ACHN (cell line): ENCODE measurements around the gene OTOS.

Experiments used
- DNase-seq: peaks from one replicate; pipeline ENCODE4 v3.0.0-alpha.2; 2015
- in situ Hi-C: cut with HindIII; loops from 2 replicates; pipeline ENCODE4 v1.10.0; 2017; ENCODE audit warnings: low sequenced_read_pairs, low pct_ligation_motif_present, low pct_unique_long_range_greater_than_20kb

OTOS gene

DNA sequence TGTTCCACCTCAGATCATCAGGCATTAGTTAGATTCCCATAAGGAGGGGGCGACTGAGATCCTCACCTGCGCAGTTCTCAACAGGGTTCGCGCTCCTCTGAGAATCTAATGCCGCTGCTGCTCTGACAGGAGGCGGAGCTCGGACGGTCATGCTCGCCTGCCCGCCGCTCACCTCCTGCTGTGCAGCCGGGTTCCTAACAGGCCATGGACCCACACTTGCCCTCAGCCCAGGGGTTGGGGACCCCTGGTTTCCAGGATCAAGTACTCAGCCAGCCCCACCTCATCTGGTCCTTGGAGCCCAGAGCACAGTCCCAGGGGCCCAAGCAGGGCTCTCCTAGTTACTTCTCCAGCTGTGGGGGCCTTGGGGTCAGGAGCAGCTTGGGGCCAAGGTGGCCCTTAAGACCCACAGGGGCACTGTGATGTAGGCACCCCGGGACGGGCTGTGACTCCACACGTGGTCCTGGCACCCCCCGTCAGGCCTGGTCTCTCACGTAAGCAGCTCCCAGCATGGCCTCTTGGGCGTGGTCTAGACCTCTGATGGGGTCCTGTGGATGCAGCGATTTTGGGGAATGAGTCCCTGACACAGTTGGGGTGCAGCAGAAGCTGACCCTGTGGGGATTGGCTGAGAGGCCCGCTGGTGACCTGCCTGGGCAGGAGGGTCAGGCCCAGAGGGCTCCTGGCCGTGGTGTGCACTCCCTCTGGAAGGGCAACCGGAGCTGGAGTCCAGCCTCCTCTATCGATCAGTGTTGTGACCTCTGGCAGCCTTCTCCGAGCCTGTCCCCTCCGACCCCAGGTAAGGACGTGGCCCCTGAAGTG, 28.3 kb upstream of the OTOS start:
- DNase-seq: no peak

DNA sequence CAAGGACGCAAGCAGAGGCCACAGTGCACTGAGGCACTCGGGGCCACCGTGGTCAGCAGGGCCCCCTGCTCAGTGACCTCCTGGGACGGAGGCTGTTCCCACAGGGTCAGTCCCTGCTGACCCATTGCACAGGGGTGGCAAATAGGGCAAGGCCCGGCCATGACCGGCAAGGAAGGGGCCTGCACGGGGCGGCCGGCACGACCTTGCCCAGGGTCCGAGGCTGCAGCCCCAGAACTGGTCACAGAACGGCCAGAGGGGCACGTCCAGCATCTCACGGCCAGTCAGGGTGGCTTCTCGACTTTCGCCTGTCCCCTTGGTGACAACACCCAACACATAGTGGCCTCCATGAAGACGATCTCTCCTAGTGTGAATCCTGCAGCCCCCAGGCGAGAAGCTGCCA, 27.6 kb upstream of the OTOS start:
- no peak for DNase-seq
- in situ Hi-C loops: no loop called here

More for the DNA sequence above, 28.3 kb upstream of the OTOS start:
- in situ Hi-C loops: no loop called here

DNA sequence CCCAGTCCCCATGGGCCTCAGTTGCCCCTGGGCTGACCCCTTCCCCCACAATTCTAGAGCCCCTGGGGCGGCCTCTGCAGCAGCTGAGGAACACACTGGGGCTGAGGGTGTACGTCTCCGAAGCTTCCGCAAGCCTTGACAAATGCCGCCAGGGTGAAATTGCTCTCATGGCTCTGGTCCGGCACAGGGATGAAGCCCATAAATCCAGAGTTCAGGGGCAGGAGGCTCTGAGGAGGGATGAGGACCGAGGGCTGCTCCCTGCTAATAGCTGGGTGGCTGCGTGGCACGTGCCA, 27.1 kb upstream of the OTOS start:
- no peak for DNase-seq
- in situ Hi-C loops: no loop called here

DNA sequence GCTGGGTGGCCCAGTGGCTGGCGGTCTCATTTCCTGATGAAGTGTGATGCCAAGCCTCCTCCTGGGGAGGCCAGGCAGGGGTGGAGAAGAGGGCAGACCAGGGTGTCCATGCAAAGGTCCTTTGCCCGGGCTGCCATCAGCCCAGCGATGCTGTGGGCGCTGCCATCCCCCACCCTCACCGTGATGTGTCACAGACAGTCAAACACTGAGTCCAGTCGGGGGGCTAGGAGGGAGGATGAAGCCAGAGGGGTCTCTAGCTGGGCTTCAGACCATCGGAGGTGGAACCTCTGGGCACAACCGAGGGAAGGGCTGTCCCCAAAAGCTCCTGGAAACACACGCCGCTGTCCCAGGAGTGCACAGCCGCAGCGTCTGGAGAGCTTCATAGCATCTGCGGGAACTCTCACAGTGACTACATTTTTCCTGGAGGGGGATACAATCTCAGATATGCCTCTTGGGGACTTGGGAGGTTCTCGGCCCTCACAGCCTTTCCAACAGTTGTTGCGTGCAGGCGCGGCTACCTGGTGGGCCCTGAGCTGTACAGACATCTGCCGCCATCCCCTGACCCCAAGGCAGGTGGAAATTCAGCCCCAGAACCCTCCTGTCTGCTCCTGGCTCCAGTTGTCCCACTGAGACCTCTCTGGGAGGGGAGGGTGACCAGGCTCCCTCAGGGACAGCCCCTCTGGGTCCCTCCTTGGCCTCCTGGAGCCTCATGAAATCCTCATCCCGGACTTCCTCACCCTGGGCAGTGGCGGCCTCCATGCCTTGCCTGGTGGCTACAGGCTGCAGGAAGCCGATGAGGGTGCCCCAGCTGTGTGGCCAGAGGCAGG, 26.5 kb upstream of the OTOS start:
- no peak for DNase-seq
- in situ Hi-C loops: no loop called here

DNA sequence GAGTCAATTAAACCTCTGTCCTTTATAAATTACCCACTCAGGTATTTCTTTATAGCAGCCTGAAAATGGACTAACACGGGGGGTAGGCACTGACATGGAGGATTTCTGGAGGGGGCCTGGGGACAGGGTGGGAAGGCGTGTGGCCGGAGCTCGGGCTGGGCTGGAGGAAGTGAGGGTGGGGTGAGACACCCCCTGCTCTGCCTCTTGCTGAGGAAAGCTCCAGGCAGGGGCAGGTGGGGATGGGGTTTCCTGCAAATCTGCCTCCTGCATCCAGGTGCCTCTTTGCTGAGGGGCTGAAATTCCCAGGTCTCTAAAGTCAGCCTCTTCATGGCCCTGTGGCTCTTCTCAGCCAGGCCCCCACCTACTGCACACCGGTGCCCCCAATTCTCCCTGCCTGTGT, 25.7 kb upstream of the OTOS start:
- in situ Hi-C loops: no loop called here

DNA sequence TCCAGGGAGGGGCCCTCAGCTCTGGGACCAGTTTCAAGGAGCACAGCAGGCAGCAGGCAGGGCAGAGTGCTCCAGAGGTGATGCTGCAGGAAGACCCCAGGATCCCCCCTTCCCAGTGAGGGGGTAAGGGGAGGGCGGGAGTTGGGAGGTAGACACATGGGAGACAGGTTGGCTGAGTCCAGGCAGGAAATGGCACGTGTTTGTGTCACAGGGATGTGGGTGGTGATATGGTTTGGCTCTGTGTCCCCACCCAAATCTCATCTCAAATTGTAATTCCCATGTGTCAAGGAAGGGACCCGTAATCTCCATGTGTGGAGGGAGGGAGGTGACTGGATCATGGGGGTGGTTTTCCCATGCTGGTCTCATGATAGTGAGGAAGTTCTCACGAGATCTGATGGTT, 25.2 kb upstream of the OTOS start:
- in situ Hi-C loops: no loop called here
- no peak for DNase-seq

More for the DNA sequence above, 25.7 kb upstream of the OTOS start:
- no peak for DNase-seq

DNA sequence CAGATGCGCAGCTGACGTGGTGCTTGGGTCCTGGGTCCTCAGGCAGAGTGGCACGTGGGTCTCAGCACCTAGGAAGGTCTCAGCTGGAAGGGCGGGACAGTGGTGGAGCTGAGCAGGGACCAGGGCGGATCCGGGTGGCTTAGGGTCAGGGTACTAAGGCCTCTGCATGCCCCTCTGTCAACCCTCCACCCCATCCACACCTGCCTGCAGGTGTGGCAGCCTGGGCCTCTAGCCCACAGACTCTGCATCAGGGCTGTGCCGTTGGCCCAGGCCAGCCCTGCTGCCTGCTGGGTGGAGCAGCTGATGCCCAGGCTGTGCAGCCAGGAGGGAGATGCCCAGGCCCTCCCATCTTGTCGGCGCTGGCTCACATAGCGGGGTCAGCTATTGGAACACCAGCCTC, 24.6 kb upstream of the OTOS start:
- in situ Hi-C loops: no loop called here

DNA sequence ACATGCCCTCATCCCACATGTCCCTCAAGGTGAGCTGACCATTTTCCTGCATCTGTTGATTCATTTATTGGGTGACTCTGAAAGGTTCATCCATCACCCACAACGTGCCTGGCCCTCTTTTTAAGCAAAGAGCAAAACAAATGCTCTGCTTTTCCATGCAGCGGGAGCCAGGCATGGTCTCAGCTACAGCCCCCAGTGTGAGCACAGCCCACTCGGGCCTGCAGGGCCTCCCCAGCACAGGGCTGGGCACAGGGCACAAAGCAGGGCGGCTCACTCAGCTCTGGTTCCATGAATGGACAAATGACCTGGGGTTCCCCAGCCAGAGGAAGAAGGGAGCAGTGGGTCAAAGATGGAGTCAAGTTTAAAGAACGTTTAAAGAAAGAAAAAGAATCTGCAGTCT, 24.1 kb upstream of the OTOS start:
- no peak for DNase-seq
- in situ Hi-C loops: no loop called here

More for the DNA sequence above, 24.6 kb upstream of the OTOS start:
- DNase-seq: no peak

DNA sequence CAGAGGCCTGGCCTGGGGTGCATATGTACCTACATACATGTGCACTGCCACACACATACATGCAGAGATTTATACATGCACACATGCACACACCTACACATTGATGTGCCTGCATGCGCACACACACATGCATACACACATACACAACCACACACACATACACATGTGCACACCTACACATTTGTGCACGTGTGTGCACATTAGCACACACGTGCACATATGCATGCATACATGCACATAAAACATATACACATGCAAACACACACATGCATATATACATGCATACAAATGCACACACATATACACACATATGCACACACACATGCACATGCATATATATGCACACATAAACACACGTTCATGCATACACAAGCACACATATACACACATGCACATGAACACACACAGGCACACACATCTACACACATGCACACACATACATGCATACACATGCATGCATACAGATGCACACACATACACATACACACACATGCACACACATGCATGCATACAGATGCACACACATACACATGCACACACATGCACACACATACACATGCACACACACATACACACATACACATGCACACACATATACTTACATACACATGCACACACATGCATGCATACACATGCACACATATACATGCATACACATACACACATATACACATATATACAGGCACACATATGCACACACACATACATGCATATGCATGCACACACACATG, 23.6 kb upstream of the OTOS start:
- DNase-seq: no peak
- in situ Hi-C loops: no loop called here

DNA sequence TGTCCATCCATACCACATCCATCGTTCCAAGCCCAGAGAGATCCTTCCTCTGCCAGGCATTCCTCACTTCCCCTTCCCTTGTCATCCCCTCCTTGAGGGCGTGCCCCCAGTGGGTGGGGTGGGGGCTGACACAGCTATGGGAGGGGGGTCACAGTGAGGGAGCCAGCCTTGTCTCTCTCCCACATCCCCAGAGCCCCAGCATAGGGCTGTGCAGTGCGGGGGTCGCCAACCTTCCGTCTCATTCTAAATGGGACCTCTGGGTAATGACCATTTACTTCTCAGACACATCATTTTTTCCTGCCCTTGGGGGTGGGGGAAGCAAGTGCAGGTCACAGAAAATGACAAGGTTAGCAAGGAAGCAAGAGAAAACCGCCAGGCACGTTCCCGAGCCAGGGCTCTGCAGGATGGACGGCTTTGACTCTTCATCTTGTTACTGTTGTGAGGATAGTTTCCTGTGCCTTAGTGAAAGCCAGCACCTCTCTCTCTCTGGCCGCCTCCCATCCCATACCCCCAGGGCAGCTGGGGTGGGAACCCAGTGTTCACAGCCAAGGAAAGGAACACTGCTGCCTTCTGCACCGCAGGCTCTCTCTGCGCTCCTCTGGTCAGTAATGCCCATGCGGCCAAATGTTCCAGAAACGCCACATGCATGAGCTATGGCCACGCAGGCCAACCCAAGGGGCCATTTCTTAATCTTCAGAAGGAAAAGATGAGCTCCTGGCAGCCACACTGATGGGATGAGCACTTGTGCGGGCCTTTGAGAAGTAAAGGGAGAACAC, 22.7 kb upstream of the OTOS start:
- in situ Hi-C loops: no loop called here

DNA sequence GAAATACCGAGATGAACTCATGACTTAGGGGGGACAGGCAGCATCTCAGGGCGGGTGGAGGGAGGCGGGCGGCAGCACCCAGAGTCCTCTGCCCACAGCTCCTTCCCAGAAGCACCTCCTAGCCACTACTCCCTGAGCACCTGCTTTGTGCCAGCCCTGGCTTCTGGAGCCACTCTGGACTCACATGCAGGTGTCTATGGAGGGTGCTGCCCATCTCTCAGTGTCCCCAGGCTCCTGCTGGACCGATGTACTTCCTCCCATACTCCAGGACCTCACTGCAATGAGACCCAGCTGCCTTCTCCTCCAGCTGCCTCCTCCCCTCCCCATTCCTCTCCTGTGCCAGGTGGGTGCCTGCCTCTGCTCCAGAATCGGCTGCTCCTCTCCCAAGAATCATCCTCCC, 22.1 kb upstream of the OTOS start:
- no peak for DNase-seq
- in situ Hi-C loops: no loop called here

More for the DNA sequence above, 22.7 kb upstream of the OTOS start:
- no peak for DNase-seq

DNA sequence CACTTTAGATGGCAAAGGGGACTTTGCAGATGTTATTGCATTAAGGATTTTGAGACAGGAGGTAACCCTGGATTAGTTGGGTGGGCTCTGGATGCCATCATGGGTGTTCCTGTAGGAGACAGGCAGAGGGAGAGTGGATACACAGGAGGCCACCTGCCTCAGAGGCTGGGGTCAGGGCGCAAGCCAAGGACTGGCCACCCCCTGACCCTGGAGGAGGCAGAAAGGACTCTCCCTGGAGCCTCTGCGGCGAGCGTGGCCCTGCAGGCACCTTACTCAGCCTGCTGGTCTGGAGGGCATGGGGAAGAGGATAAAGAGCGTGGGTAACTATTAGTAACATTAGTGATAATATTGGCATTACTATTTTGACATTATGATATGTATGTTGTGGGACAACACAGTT, 21.6 kb upstream of the OTOS start:
- DNase-seq: no peak
- in situ Hi-C loops: no loop called here

DNA sequence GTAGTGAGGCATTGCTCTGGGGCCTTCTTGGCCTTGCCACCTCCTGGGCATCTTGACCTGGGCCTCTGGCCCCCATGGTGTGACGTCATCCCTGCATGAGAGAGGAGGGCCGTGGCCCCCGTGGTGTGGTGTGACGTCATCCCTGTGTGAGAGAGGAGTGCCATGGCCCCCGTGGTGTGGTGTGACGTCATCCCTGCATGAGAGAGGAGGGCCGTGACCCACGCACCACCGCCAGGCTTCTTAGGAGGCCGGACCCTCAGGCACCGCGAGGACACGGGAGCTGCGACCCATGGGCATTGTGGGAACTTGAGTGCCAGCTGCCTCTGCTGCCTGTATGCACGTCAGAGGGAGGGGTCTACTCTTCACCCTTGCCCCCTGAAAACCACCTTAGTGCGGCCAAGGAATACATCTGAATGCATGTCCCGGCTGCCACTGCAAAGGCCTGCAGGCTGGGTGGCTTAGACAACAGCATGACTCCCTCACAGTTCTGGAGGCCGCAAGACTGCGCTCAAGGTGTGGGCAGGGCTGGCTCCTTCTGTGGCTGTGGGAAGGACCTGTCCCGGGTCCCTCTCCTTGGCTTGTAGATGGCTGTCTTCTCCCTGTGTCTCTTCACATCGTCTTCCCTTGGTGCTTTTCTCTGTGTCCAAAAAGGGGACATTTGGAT, 20.8 kb upstream of the OTOS start:
- in situ Hi-C loops: no loop called here
- DNase-seq: no peak

DNA sequence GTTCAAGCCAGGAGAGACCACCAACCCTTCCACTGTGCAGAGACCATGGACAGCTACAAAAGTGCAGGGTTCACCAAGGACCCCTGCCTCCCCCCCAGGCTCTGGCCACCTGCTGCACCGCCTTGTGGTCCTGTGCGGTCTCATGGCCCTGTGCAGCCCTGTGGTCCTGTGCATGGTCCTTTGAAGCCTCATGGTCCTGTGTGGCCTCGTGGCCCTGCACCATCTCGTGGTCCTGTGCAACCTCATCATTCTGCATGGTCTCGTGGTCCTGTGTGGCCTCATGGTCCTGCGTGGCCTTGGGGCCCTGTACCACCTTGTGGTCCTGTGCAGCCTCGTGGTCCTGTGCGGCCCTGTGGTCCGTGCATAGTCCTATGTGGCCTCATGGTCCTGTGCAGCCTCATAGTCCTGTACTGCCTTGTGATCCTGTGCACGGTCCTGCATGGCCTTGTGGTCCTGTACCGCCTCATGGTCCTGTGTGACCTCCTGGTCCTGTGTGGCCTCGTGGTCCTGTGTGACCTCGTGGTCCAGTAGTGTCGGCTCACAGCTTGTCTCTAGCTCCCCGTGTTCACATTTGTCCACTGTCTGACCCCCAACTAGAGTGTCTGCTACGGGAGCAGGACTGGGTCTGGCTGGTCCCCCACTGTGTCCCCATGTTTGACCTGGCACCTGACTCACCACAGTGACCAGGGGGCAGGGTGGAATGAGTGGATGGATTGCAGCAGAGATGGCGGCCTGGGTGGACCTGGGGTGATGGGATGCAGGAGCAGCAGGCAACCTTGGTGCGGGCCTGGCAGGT, 20.0 kb upstream of the OTOS start:
- no peak for DNase-seq
- in situ Hi-C loops: no loop called here

DNA sequence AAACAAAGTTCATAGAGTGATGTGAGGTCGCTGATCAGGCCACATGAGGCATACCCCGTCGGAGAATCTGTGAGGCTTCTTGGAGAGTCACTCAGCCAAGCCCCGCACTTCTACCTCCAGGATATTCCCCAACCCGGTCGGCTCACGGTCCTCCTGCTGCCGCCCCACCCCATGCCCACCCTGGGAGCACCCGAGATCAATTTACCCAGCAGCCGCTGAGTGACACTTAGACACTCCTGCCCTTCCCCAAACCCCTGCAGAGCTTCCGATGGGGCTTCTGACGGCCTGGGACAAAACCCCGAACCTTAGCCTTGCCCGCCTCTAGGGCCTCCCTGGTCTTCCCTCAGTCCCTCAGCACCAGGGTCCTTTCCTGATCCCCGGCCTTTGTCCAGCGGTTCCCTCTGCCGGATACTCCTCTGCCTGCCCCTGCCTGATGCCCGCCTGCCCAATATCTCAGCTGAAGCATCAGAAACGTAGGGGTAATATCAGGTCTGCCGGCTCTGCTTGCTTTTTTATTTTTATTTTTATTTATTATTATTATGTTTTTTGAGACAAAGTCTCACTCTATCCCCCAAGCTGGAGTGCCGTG, 18.9 kb upstream of the OTOS start:
- in situ Hi-C loops: no loop called here
- DNase-seq: no peak

DNA sequence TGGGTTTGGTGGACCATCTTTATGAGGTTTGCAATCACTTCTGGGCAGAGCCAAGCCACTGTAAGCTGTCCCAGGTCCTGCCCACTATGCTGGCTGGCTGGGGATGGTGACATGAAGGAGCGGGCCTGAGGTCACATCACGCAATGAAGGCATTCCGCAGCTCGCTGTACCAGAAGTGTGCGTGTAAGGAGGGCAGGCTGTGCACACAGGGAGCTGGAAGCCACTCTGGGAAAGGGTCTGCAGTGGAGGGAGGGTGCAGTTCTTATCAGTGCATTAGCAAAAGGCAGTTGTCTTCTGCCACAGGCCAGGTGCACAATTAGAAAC, 16.7 kb upstream of the OTOS start:
- in situ Hi-C loops: no loop called here

DNA sequence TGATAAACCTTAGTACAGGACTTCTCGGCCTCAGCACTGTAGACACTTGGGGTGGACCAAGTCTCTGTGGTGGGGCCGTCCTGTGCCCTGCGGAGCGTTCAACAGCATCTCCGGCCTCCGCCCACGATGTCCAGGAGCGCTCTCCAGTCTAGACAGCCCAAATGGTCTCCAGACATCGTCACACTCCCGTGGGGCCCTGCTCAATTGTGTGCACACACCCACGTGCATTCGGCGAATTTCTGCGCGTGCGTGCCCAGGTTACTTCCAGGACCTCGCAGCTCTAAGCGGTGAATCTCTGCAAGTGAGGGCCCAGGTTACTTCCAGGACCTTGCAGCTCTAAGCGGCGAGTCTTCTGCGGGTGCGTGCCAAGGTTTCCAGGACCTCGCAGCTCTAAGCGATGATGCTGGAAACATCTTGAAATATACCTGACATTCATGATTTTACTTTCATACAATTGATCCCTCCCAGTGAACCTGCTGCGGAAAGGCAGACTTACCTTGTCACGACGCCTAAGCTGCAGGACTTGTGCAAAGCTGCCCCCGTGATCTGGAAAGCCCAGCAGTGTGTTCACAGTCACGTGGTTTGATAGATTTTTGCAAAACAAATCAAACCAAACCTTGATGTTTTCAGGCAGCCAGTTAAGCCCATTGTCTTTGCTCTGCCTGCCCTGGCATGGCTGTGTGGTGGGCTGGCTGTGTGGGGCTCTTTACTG, 16.1 kb upstream of the OTOS start:
- DNase-seq: no peak

More for the DNA sequence above, 16.7 kb upstream of the OTOS start:
- DNase-seq: no peak

More for the DNA sequence above, 16.1 kb upstream of the OTOS start:
- in situ Hi-C loops: no loop called here
